Measurements from ENCODE around the gene CXCL11. TPM values are rescaled to one million over a fixed set of nuclear protein-coding genes. Genes with fewer than 3 reads are reported as not detected.
A peak's percentile ranks its signal among the peaks of the same experiment; 100 is the strongest.

The CXCL11 gene
- total and polyA plus RNA-seq, 4 donors = 0.10 to 1.6 (median 0.58) TPM; not detected in 1

DNA sequence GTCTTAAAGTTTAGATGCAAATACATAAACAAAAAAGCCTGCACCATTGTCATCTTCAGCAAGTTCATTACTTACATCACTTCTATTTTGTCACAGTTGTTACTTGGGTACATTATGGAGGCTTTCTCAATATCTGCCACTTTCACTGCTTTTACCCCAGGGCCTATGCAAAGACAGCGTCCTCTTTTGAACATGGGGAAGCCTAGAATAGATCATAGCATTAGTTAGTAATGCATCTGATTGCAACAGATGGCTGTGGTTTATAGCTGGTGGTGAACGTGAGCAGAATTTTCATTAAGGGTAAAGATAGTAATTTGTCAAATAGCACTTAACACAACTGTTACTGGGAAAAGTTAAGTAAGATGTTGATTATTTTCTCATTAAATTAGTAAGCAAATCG lies 729 bp downstream of the CXCL11 start:
- Histone ChIP-seq H3K27ac (ENCODE audit: low read depth in 1 of 2, low read length in 1 of 2) (no peak overlapping the region), H3K27me3 (ENCODE audit: control insufficient read depth in 3 of 3, insufficient read depth in 3 of 3, low read length in 2 of 3) (no peaks in the 10 kb centered on the region), H3K4me1 (ENCODE audit: control insufficient read depth in 5 of 5, insufficient read depth in 5 of 5, low read length in 5 of 5) (no peaks in the 10 kb centered on the region), H3K4me3 (no peak overlapping the region), H3K9me3 (ENCODE audit: control insufficient read depth in 4 of 4, insufficient read depth in 3 of 4, low read length in 3 of 4) (no peaks in the 10 kb centered on the region), H3K36me3 (ENCODE audit: control insufficient read depth in 4 of 4, insufficient read depth in 4 of 4, low read length in 4 of 4) (no peaks in the 10 kb centered on the region), H3K9ac (ENCODE audit: insufficient read depth in 1 of 2, low read length in 2 of 2) (no peak overlapping the region)
- DNase-seq (no peak), ATAC-seq (ENCODE audit: insufficient read depth, low FRiP score) (no peak)
- WGBS, 2 donors = 50 to 57% methylated on average over 3 of the region's 3 CpGs
- TF ChIP-seq, protein P1, sequence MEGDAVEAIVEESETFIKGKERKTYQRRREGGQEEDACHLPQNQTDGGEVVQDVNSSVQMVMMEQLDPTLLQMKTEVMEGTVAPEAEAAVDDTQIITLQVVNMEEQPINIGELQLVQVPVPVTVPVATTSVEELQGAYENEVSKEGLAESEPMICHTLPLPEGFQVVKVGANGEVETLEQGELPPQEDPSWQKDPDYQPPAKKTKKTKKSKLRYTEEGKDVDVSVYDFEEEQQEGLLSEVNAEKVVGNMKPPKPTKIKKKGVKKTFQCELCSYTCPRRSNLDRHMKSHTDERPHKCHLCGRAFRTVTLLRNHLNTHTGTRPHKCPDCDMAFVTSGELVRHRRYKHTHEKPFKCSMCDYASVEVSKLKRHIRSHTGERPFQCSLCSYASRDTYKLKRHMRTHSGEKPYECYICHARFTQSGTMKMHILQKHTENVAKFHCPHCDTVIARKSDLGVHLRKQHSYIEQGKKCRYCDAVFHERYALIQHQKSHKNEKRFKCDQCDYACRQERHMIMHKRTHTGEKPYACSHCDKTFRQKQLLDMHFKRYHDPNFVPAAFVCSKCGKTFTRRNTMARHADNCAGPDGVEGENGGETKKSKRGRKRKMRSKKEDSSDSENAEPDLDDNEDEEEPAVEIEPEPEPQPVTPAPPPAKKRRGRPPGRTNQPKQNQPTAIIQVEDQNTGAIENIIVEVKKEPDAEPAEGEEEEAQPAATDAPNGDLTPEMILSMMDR (IDR thresholded peaks at IDR 0.05; ENCODE audit: control extremely low read depth, extremely low read depth) = no peak

DNA sequence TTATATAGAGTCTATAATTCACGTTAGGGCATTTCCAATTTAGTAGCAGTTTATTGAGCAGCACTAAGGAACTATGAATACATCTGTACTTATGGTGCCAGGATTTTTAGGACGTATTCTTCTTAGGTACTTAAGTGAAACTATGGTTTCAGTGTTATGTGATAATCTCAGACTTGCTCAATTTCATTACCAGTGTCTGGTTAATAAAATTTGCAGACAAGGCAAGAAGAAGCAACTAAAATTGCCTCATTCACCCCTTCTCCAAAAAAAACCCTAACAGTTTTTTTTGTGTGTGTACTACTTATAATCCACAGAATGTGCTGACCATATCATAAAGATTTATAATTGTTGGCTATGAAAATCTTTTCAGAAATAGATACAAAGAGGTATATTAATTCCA lies 6.6 kb downstream of the CXCL11 start:
- Histone ChIP-seq H3K36me3 (ENCODE audit: control insufficient read depth in 4 of 4, insufficient read depth in 4 of 4, low read length in 4 of 4) (no peaks in the 10 kb centered on the region), H3K9me3 (ENCODE audit: control insufficient read depth in 4 of 4, insufficient read depth in 3 of 4, low read length in 3 of 4) (no peaks in the 10 kb centered on the region), H3K4me3 (no peak overlapping the region), H3K9ac (ENCODE audit: insufficient read depth in 1 of 2, low read length in 2 of 2) (no peak overlapping the region), H3K27ac (ENCODE audit: low read depth in 1 of 2, low read length in 1 of 2) (no peak overlapping the region), H3K4me1 (ENCODE audit: control insufficient read depth in 5 of 5, insufficient read depth in 5 of 5, low read length in 5 of 5) (peaks cover 0 to 6% (median 0%) of the 10 kb centered on the region in 5 donors), H3K27me3 (ENCODE audit: control insufficient read depth in 3 of 3, insufficient read depth in 3 of 3, low read length in 2 of 3) (no peaks in the 10 kb centered on the region)
- WGBS, 2 donors = 56 to 62% methylated on average over 2 of the region's 2 CpGs
- TF ChIP-seq, protein P1 (IDR thresholded peaks at IDR 0.05; ENCODE audit: control extremely low read depth, extremely low read depth) = no peak
- DNase-seq (peak in 1 of 3 donors; percentile 10), ATAC-seq (ENCODE audit: insufficient read depth, low FRiP score) (no peak)

DNA sequence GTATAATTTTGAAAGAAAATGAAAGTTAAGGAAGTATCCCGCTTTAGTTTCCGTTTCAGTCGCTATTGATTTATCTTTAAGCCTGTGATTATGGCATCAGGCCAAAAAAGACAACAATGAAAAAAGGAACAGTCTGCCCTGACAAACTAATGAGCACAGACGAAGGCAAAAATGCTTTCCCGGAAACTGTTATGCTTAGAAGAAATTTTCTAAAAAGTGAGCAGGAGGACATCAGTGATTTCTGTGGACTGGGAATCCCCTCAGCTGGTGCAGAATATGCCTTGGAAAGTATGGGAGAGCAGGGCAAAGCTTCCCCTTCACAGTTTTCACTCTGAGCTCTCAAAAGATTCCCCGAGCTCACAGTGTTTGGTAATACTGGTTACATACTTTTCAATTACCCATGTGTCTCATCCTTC lies 7.5 kb downstream of the CXCL11 start:
- WGBS, 2 donors = 8 to 14% methylated on average over 6 of the region's 6 CpGs
- Histone ChIP-seq H3K4me3 (no peak overlapping the region), H3K9ac (ENCODE audit: insufficient read depth in 1 of 2, low read length in 2 of 2) (peak overlapping the region in 1 of 2 donors; percentile 63), H3K9me3 (ENCODE audit: control insufficient read depth in 4 of 4, insufficient read depth in 3 of 4, low read length in 3 of 4) (no peaks in the 10 kb centered on the region), H3K4me1 (ENCODE audit: control insufficient read depth in 5 of 5, insufficient read depth in 5 of 5, low read length in 5 of 5) (peaks cover 0 to 6% (median 0%) of the 10 kb centered on the region in 5 donors), H3K27ac (ENCODE audit: low read depth in 1 of 2, low read length in 1 of 2) (no peak overlapping the region), H3K36me3 (ENCODE audit: control insufficient read depth in 4 of 4, insufficient read depth in 4 of 4, low read length in 4 of 4) (no peaks in the 10 kb centered on the region), H3K27me3 (ENCODE audit: control insufficient read depth in 3 of 3, insufficient read depth in 3 of 3, low read length in 2 of 3) (no peaks in the 10 kb centered on the region)
- no peak for ATAC-seq (ENCODE audit: insufficient read depth, low FRiP score)
- TF ChIP-seq, protein P1 (IDR thresholded peaks at IDR 0.05; ENCODE audit: control extremely low read depth, extremely low read depth) = no peak
- DNase-seq = peak; percentile 19 to 76 (median 75)

DNA sequence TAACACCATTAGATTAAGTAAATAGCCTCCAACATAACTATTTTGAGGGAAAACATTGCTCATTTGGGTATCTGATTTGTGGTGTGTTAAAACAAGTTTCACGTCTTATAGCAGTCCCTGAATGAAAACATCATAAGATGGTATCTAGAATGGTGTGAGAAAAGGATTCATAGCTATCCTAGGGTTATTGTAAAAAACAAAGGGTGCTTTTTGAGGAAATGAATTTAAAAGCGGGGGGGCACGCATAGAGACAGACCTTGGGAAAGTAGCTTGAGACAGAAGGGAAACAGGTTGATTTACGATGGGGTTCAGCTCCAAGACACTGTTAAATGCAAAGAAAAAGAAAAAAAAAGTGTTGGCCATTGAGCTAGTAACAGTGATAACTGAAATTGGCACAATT lies 11.8 kb downstream of the CXCL11 start:
- Histone ChIP-seq H3K27ac (ENCODE audit: low read depth in 1 of 2, low read length in 1 of 2) (no peak overlapping the region), H3K9me3 (ENCODE audit: control insufficient read depth in 4 of 4, insufficient read depth in 3 of 4, low read length in 3 of 4) (no peaks in the 10 kb centered on the region), H3K36me3 (ENCODE audit: control insufficient read depth in 4 of 4, insufficient read depth in 4 of 4, low read length in 4 of 4) (no peaks in the 10 kb centered on the region), H3K9ac (ENCODE audit: insufficient read depth in 1 of 2, low read length in 2 of 2) (no peak overlapping the region), H3K27me3 (ENCODE audit: control insufficient read depth in 3 of 3, insufficient read depth in 3 of 3, low read length in 2 of 3) (no peaks in the 10 kb centered on the region), H3K4me3 (no peak overlapping the region), H3K4me1 (ENCODE audit: control insufficient read depth in 5 of 5, insufficient read depth in 5 of 5, low read length in 5 of 5) (peaks cover 0 to 14% (median 3%) of the 10 kb centered on the region in 5 donors)
- DNase-seq (no peak), ATAC-seq (ENCODE audit: insufficient read depth, low FRiP score) (no peak)
- WGBS, 2 donors = 38 to 55% methylated on average over 4 of the region's 4 CpGs
- TF ChIP-seq, protein P1 (IDR thresholded peaks at IDR 0.05; ENCODE audit: control extremely low read depth, extremely low read depth) = no peak
